Lower lobe of right lung (tissue), 2 donors: ENCODE data around the gene WNT2B. TPM values are rescaled to one million over a fixed set of nuclear protein-coding genes. Genes with fewer than 3 reads are reported as not detected.

Experiments used
- ATAC-seq, 2 donors: fragments of 200-7000 bp; cut with Tn5 transposase; one replicate each; pipeline ENCODE4 v1.9.1; 2020 to 2022; ENCODE audit warnings: mild to moderate bottlenecking in 2 of 2, moderate library complexity in 2 of 2
- DNase-seq: peaks from one replicate; pipeline ENCODE4 v3.0.0-alpha.2; 2020
- H3K27ac ChIP-seq: fragments of 200-600 bp; one replicate; pipeline ENCODE4 v1.8.0; 2022
- H3K27me3 ChIP-seq: fragments of 200-600 bp; one replicate; pipeline ENCODE4 v1.8.0; 2022; ENCODE audit warnings: low read depth
- H3K36me3 ChIP-seq: fragments of 200-600 bp; one replicate; pipeline ENCODE4 v1.8.0; 2022; ENCODE audit warnings: mild to moderate bottlenecking
- H3K4me1 ChIP-seq: fragments of 200-600 bp; one replicate; pipeline ENCODE4 v1.8.0; 2022
- H3K4me3 ChIP-seq: fragments of 200-600 bp; one replicate; pipeline ENCODE4 v1.8.0; 2022; ENCODE audit warnings: mild to moderate bottlenecking
- H3K9me3 ChIP-seq: fragments of 200-600 bp; one replicate; pipeline ENCODE4 v1.8.0; 2022
- CTCF ChIP-seq: fragments of 200-600 bp; IDR thresholded peaks from one replicate; pipeline ENCODE4 v1.8.0; 2022; ENCODE audit warnings: antibody characterized with exemption, mild to moderate bottlenecking
- intact Hi-C: fragments of 100-400 bp; cut with DNase I; formaldehyde crosslinking; loops from one replicate; pipeline ENCODE4 v1.11.0; 2022
- microRNA-seq: library from miRNA; unstranded; fragments of <30 nt; microRNA quantifications from one replicate; pipeline ENCODE4 v1.2.0, GENCODE V29; 2020; ENCODE audit warnings: borderline number of aligned reads
- total RNA-seq: library from RNA; stranded (reverse); fragmentation: NEBNext Ultra II Directional; extraction: Animal tissue kit (Norgen Biotek cat#: 25700); gene quantifications from one replicate; pipeline ENCODE4 v1.2.1, GENCODE V29; 2021
- donor health status: DM: no; HTN: yes; CAD: no; lungs with severe emphysema.

Gene WNT2B
- total RNA-seq, 1 donor from 2014 or later = 11.8 TPM

DNA sequence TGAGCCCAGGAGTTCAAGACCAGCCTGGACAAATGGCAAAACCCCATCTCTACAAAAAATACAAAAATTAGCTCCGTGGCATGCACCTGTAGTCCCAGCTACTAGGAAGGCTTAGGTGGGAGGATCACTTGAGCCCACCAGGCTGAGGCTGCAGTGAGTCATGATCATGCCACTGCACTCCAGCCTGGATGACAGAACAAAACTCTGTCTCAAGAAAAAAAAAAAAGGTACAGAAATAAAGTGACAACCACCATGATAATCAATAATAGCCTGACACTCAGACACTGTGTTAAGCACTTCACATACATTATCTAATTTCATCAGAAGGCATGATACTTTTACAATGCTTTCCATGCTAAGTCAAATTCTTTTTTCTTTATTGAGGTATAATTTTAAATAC, 57.0 kb downstream of the WNT2B start:
- Histone ChIP-seq H3K4me3 (no peak overlapping the region), H3K27me3 (no peaks in the 10 kb centered on the region), H3K9me3 (no peaks in the 10 kb centered on the region), H3K27ac (no peak overlapping the region), H3K4me1 (no peaks in the 10 kb centered on the region), H3K36me3 (peaks cover 16% of the 10 kb centered on the region)
- no peak for TF ChIP-seq CTCF
- intact Hi-C loops = no loop called here
- ATAC-seq (no peak), DNase-seq (no peak)

DNA sequence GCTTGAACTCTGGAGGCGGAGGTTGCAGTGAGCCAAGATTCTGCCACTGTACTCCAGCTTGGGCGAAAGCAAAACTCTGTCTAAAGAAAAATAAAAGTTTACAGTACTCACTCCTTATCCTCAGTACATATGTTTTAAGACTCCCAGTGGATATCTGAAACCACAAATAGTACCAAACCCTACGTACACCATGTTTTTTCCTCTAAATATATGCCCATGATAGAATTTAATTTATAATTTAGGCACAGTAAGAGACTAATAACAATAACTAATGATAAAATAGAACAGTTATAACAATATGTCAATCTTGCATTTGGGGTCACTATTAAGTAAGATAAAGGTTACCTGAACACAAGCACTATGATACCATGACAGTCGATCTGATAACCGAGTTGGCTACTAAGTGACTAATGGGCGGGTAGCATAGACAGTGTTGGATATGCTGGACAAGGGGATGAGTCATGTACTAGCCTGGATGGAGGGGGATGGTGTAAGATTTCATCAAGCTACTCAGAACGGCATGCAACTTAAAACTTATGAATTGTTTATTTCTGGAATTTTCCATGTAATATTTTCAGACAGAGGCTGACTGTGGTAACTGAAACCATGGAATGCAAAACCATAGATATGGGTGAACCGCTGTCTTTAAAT, 66.5 kb downstream of the WNT2B start:
- H3K9me3 ChIP-seq = no peaks in the 10 kb centered on the region
- DNase-seq (no peak), ATAC-seq (no peak)
- H3K27me3 ChIP-seq = no peaks in the 10 kb centered on the region
- no peak for TF ChIP-seq CTCF
- intact Hi-C loops = no loop called here
- H3K36me3 ChIP-seq = peaks cover 80% of the 10 kb centered on the region
- no peak overlapping the region for H3K4me3 ChIP-seq
- H3K4me1 ChIP-seq = no peaks in the 10 kb centered on the region
- H3K27ac ChIP-seq = no peak overlapping the region

DNA sequence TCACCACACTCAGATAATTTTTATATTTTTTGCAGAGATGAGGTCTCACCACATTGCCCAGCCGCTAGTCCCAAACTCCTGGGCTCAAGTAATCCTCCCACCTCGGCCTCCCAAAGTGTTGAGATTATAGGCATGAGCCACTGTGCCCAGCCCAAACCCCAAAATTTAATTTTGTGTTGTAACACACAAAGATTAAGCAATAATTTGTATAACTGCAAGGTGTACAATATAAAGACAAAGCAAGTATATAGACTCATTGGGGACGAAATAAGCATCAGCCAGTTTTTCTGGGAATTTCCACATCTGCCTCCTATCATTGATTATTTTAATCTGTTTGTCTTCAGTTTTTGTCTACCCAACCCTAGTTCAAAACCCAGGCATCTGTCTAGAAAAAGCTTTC, 67.5 kb downstream of the WNT2B start:
- Histone ChIP-seq H3K36me3 (peaks cover 80% of the 10 kb centered on the region), H3K4me1 (no peaks in the 10 kb centered on the region), H3K27ac (no peak overlapping the region), H3K9me3 (no peaks in the 10 kb centered on the region), H3K27me3 (no peaks in the 10 kb centered on the region), H3K4me3 (no peak overlapping the region)
- no peak for DNase-seq
- intact Hi-C loops = no loop called here
- ATAC-seq = no peak
- TF ChIP-seq CTCF = no peak

Small RNAs within 50 kb of the gene (microRNA-seq; reads per million reads assigned to microRNA genes)
- not detected for gene MIR4256

Other genes starting within 250 kb of the WNT2B start
- 56.3 TPM for gene CTTNBP2NL, start 112.8 kb upstream of the WNT2B start, total RNA-seq
- gene ST7L, start 110.2 kb downstream of the WNT2B start, total RNA-seq = 18.8 TPM
- 143 TPM for gene CAPZA1, start 110.9 kb downstream of the WNT2B start, total RNA-seq
- gene MOV10, start 165.7 kb downstream of the WNT2B start, total RNA-seq = 72.3 TPM
- gene RHOC, start 198.2 kb downstream of the WNT2B start, total RNA-seq = 126 TPM
- 0.30 TPM for gene PPM1J, start 206.4 kb downstream of the WNT2B start, total RNA-seq